MCF 10A (cell line): ENCODE data around the gene GUCY1A2. TPM values are rescaled to one million over a fixed set of nuclear protein-coding genes. Genes with fewer than 3 reads are reported as not detected.

Experiments used
- BruUV-seq: library from RNA; stranded (reverse); fragments of 400-500 nt; replicated peaks from 2 replicates; lab custom pipeline; 2021; lab: Mats Ljungman, UMichigan
- CTCF ChIA-PET: fragments of 300-600 bp; sonication (Branson Sonifier 250); formaldehyde crosslinking; extraction: SDS; loops from one replicate; lab custom pipeline; 2021; ENCODE audit warnings: antibody characterized with exemption, inconsistent platforms; lab: Yijun Ruan, JAX
- POLR2A ChIA-PET: fragments of 300-600, 350-650 bp; sonication (Branson Sonifier 250); formaldehyde crosslinking; extraction: SDS; loops from one replicate; lab custom pipeline; 2020; ENCODE audit warnings: antibody characterized with exemption, inconsistent platforms; lab: Yijun Ruan, JAX
- DNase-seq: peaks from one replicate; pipeline ENCODE4 v3.0.0-alpha.2; 2018; ENCODE audit not compliant: unreplicated experiment
- H3K27ac Mint-ChIP-seq: one replicate; pipeline ENCODE4 v1.8.0; 2022; ENCODE audit warnings: mild to moderate bottlenecking, low read depth, mixed read lengths; ENCODE audit not compliant: unreplicated experiment
- H3K27me3 Mint-ChIP-seq: one replicate; pipeline ENCODE4 v1.8.0; 2022; ENCODE audit warnings: mixed read lengths; ENCODE audit not compliant: insufficient read depth, unreplicated experiment
- H3K36me3 Mint-ChIP-seq: one replicate; pipeline ENCODE4 v1.8.0; 2022; ENCODE audit warnings: mild to moderate bottlenecking, moderate library complexity, mixed read lengths; ENCODE audit not compliant: insufficient read depth, unreplicated experiment
- H3K4me1 Mint-ChIP-seq: one replicate; pipeline ENCODE4 v1.8.0; 2022; ENCODE audit warnings: mixed read lengths; ENCODE audit not compliant: insufficient read depth, unreplicated experiment
- H3K4me3 Mint-ChIP-seq: one replicate; pipeline ENCODE4 v1.8.0; 2022; ENCODE audit warnings: mild to moderate bottlenecking, moderate library complexity, mixed read lengths; ENCODE audit not compliant: unreplicated experiment
- H3K9me3 Mint-ChIP-seq: one replicate; pipeline ENCODE4 v1.8.0; 2022; ENCODE audit warnings: mixed read lengths; ENCODE audit not compliant: unreplicated experiment
- CTCF ChIP-seq: fragments of 200-600 bp; IDR thresholded peaks from one replicate; pipeline ENCODE4 v1.8.0; 2022; ENCODE audit warnings: antibody characterized with exemption, mild to moderate bottlenecking; ENCODE audit not compliant: unreplicated experiment
- intact Hi-C: fragments of 100-400 bp; cut with micrococcal nuclease; formaldehyde crosslinking; loops from 2 replicates; pipeline ENCODE4 v1.14.1; 2022
- total RNA-seq: library from RNA; stranded (reverse); gene quantifications from 2 replicates; pipeline ENCODE4 v1.2.3, GENCODE V29; 2022

GUCY1A2 gene
- total RNA-seq, 1 experiment from 2014 or later: 0.09 TPM

DNA sequence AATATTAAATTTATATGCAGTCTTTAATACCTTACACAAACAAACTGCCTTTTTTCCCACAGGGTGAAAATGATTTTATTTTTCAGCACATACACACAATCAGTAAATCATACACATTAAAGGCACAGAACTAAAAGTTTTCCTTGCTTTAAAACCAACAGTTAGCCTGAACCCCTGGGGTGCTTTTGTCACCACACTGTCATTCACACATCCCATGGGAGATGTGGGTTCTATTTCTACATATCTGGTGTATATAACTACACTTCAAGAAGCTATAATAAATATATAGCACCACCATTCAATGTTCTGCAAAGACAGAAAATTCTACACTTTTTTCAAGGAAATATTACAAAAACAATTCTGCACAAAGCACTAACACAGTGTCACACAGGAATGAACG lies 197.0 kb downstream of the GUCY1A2 start:
- no peak overlapping the region for H3K4me3 Mint-ChIP-seq
- no peak for DNase-seq
- no peaks in the 10 kb centered on the region for H3K27me3 Mint-ChIP-seq
- no TSS peak for BruUV-seq
- H3K36me3 Mint-ChIP-seq: no peaks in the 10 kb centered on the region
- ChIA-PET CTCF (interaction anchor here (0.7 kb wide), 1 partner anchor 118 kb away, joined by 3 read pairs; no protein-coding TSS in a partner anchor), POLR2A (no interaction called here)
- no peak overlapping the region for H3K27ac Mint-ChIP-seq
- H3K4me1 Mint-ChIP-seq: no peaks in the 10 kb centered on the region
- TF ChIP-seq CTCF: no peak
- no peaks in the 10 kb centered on the region for H3K9me3 Mint-ChIP-seq
- intact Hi-C loops: no loop called here

- Mint-ChIP-seq H3K4me1 (no peaks in the 10 kb centered on the region), H3K9me3 (no peaks in the 10 kb centered on the region), H3K4me3 (no peak overlapping the region), H3K27me3 (no peaks in the 10 kb centered on the region), H3K27ac (no peak overlapping the region), H3K36me3 (no peaks in the 10 kb centered on the region)
- no peak for DNase-seq
- BruUV-seq: no TSS peak
- intact Hi-C loops: no loop called here
- TF ChIP-seq CTCF: no peak
- POLR2A ChIA-PET: interaction anchor here (0.7 kb wide), 1 partner anchor 129 kb away, joined by 3 read pairs; no protein-coding TSS in a partner anchor
- CTCF ChIA-PET: interaction anchor here (0.6 kb wide), 2 partner anchors 9 to 694 kb away, joined by 3 read pairs; no protein-coding TSS in a partner anchor
Measured at GRCh38 chr11:106818443-106818842, 199.8 kb downstream of the GUCY1A2 start.

GRCh38 chr11:106815209-106815608 lies 203.1 kb downstream of the GUCY1A2 start:
- BruUV-seq: no TSS peak
- no peak for DNase-seq
- ChIA-PET POLR2A (no interaction called here), CTCF (no interaction called here)
- H3K27ac Mint-ChIP-seq: no peak overlapping the region
- H3K4me3 Mint-ChIP-seq: no peak overlapping the region
- H3K36me3 Mint-ChIP-seq: no peaks in the 10 kb centered on the region
- intact Hi-C loops: no loop called here
- H3K27me3 Mint-ChIP-seq: no peaks in the 10 kb centered on the region
- H3K9me3 Mint-ChIP-seq: no peaks in the 10 kb centered on the region
- no peaks in the 10 kb centered on the region for H3K4me1 Mint-ChIP-seq
- TF ChIP-seq CTCF: no peak

GRCh38 chr11:106813806-106814205 lies 204.5 kb downstream of the GUCY1A2 start:
- no peaks in the 10 kb centered on the region for H3K4me1 Mint-ChIP-seq

More at GRCh38 chr11:106813806-106814205, 204.5 kb downstream of the GUCY1A2 start:
- no TSS peak for BruUV-seq
- no peak for TF ChIP-seq CTCF
- Mint-ChIP-seq H3K4me3 (no peak overlapping the region), H3K27ac (no peak overlapping the region), H3K27me3 (no peaks in the 10 kb centered on the region), H3K9me3 (no peaks in the 10 kb centered on the region), H3K36me3 (no peaks in the 10 kb centered on the region)
- intact Hi-C loops: no loop called here
- ChIA-PET CTCF (interaction anchor here (0.6 to 0.7 kb wide), 2 partner anchors 12 to 28 kb away, joined by 3 read pairs; no protein-coding TSS in a partner anchor), POLR2A (no interaction called here)
- no peak for DNase-seq
